Measurements from ENCODE around the gene SLC9C2.
"Not testable (repeated sequence)": the region's sequence is repeated elsewhere in the genome, so short reads cannot be mapped to it uniquely, and the experiment has no call there.

The SLC9C2 gene

GRCh38 chr1:173485401-173485800 lies 117.5 kb downstream of the SLC9C2 start:
- no peak for DNase-seq (ENCODE audit: low read depth)

- no peak for DNase-seq (ENCODE audit: low read depth)
Observed at GRCh38 chr1:173484276-173484675, 118.6 kb downstream of the SLC9C2 start.

- DNase-seq (ENCODE audit: low read depth), result no peak
Observed at GRCh38 chr1:173482683-173483082, 120.2 kb downstream of the SLC9C2 start.

GRCh38 chr1:173481195-173481772 lies 121.6 kb downstream of the SLC9C2 start:
- no peak for DNase-seq (ENCODE audit: low read depth)

- no peak for DNase-seq (ENCODE audit: low read depth)
Observed at GRCh38 chr1:173479649-173480048, 123.2 kb downstream of the SLC9C2 start.

- peak; percentile 51 for DNase-seq (ENCODE audit: low read depth)
Observed at GRCh38 chr1:173478094-173478674, 124.7 kb downstream of the SLC9C2 start.

- DNase-seq (ENCODE audit: low read depth), result peak; percentile 68
Observed at GRCh38 chr1:173477286-173478093, 125.4 kb downstream of the SLC9C2 start, which contains the start of gene PRDX6. TSS of gene PRDX6 (plus strand) at chr1:173477335. CDS start at chr1:173477398, 63 bp downstream.

- peak; percentile 79 for DNase-seq (ENCODE audit: low read depth)
Observed at GRCh38 chr1:173476665-173477285, 126.1 kb downstream of the SLC9C2 start.

- DNase-seq (ENCODE audit: low read depth), result no peak
Observed at GRCh38 chr1:173476197-173476664, 126.6 kb downstream of the SLC9C2 start.

GRCh38 chr1:173475564-173476196 lies 127.2 kb downstream of the SLC9C2 start:
- peak; percentile 37 for DNase-seq (ENCODE audit: low read depth)

GRCh38 chr1:173474780-173475421 lies 128.0 kb downstream of the SLC9C2 start:
- not testable (repeated sequence) for DNase-seq (ENCODE audit: low read depth)

- no peak for DNase-seq (ENCODE audit: low read depth)
Observed at GRCh38 chr1:173474097-173474779, 128.6 kb downstream of the SLC9C2 start.

GRCh38 chr1:173473599-173474011 lies 129.3 kb downstream of the SLC9C2 start:
- DNase-seq (ENCODE audit: low read depth), result no peak

GRCh38 chr1:173470608-173471007 lies 132.3 kb downstream of the SLC9C2 start:
- DNase-seq (ENCODE audit: low read depth), result no peak

- no peak for DNase-seq (ENCODE audit: low read depth)
Observed at GRCh38 chr1:173469656-173470055, 133.2 kb downstream of the SLC9C2 start.

- DNase-seq (ENCODE audit: low read depth), result no peak
Observed at GRCh38 chr1:173467426-173467825, 135.4 kb downstream of the SLC9C2 start.

GRCh38 chr1:173464185-173464584 lies 138.7 kb downstream of the SLC9C2 start:
- not testable (repeated sequence) for DNase-seq (ENCODE audit: low read depth)

- DNase-seq (ENCODE audit: low read depth), result not testable (repeated sequence)
Observed at GRCh38 chr1:173462666-173463065, 140.2 kb downstream of the SLC9C2 start.

- no peak for DNase-seq (ENCODE audit: low read depth)
Observed at GRCh38 chr1:173459885-173460284, 143.0 kb downstream of the SLC9C2 start.

- no peak for DNase-seq (ENCODE audit: low read depth)
Observed at GRCh38 chr1:173454966-173455524, 147.8 kb downstream of the SLC9C2 start.

- DNase-seq (ENCODE audit: low read depth), result no peak
Observed at GRCh38 chr1:173453982-173454381, 148.9 kb downstream of the SLC9C2 start.
